KMS-11 (cell line): ENCODE data around the gene UNC5B.

ENCODE experiments used
- H2AFZ ChIP-seq: fragments of 200-600 bp; sonication (generic); 2 replicates; pipeline ENCODE4 v1.6.1; 2016; ENCODE audit warnings: antibody characterized with exemption, mixed run types, low read depth
- H3K27ac ChIP-seq: fragments of 200-600 bp; sonication (generic); 2 replicates; pipeline ENCODE4 v1.6.1; 2016; ENCODE audit warnings: mild to moderate bottlenecking, mixed run types
- H3K27me3 ChIP-seq: fragments of 200-600 bp; sonication (generic); 2 replicates; pipeline ENCODE4 v1.6.1; 2017; ENCODE audit warnings: mild to moderate bottlenecking, low read depth, mixed run types, moderate library complexity; ENCODE audit not compliant: insufficient read depth
- H3K36me3 ChIP-seq: fragments of 200-600 bp; sonication (generic); 2 replicates; pipeline ENCODE4 v1.6.1; 2017; ENCODE audit warnings: mild to moderate bottlenecking, mixed run types; ENCODE audit not compliant: insufficient read depth
- H3K4me1 ChIP-seq: fragments of 200-600 bp; sonication (generic); 2 replicates; pipeline ENCODE4 v1.6.1; 2016; ENCODE audit warnings: mild to moderate bottlenecking, low read depth, mixed run types; ENCODE audit not compliant: poor library complexity, severe bottlenecking
- H3K4me2 ChIP-seq: fragments of 200-600 bp; sonication (generic); 2 replicates; pipeline ENCODE4 v1.7.0; 2016; ENCODE audit warnings: mild to moderate bottlenecking, mixed run types
- H3K4me3 ChIP-seq: fragments of 200-600 bp; sonication (generic); IDR thresholded peaks from 2 replicates; pipeline ENCODE4 v1.6.1; 2017; ENCODE audit warnings: low read depth, low read length, mixed read lengths; ENCODE audit not compliant: insufficient read depth
- H3K79me2 ChIP-seq: fragments of 200-600 bp; sonication (generic); 2 replicates; pipeline ENCODE4 v1.6.1; 2016; ENCODE audit warnings: low read depth, mixed run types; ENCODE audit not compliant: insufficient read depth
- H3K9ac ChIP-seq: fragments of 200-600 bp; sonication (generic); 2 replicates; pipeline ENCODE4 v1.6.1; 2016; ENCODE audit warnings: mild to moderate bottlenecking, mixed run types
- H4K20me1 ChIP-seq: fragments of 200-600 bp; sonication (generic); 2 replicates; pipeline ENCODE4 v1.6.1; 2016; ENCODE audit warnings: mild to moderate bottlenecking, mixed run types; ENCODE audit not compliant: insufficient read depth
- CTCF ChIP-seq: fragments of 200-600 bp; sonication (generic); conservative IDR thresholded peaks from 2 replicates; pipeline ENCODE4 v1.6.1; 2017; ENCODE audit warnings: low read depth, mild to moderate bottlenecking, antibody characterized with exemption, low read length, moderate library complexity, mixed read lengths

The UNC5B gene

DNA sequence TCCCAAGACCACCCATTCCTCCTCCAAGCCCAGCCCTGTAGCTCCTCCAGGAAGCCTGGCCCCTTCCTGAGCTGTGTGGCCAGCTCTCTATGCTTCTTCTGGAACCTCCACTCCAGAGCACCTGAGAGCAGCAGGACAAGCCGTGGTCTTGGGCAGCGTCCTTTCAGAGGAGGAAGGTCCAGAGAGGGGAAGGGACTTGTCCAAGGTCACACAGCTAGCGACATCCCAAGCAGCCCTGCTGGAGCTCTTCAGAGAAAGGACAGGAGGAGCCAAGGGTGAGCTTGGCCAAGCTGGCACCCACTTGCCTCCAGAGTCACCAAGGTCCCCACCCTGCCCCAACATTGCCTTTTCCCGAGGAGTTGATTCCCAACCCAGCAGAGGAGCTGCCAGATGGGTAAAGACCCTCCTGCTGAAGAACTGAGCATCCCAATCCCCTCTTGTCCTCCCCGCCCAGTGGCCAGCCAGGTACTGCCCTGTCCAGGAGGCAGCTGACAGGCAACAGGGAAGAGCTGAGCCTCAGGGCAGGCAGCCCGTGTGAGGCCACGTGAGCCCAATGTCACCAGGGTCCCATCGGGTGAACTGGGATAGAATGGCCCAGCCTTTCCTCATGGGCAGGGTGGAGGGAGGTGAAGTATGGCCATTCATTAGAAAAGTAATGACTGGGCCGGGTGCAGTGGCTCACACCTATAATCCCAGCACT is 46.2 kb downstream of the UNC5B start:
- no peak overlapping the region for H3K27ac ChIP-seq
- TF ChIP-seq CTCF: no peak
- H3K79me2 ChIP-seq: no peaks in the 10 kb centered on the region
- H4K20me1 ChIP-seq: no peaks in the 10 kb centered on the region
- no peak overlapping the region for H2AFZ ChIP-seq
- H3K4me1 ChIP-seq: no peaks in the 10 kb centered on the region
- no peaks in the 10 kb centered on the region for H3K36me3 ChIP-seq
- no peak overlapping the region for H3K4me2 ChIP-seq
- H3K9ac ChIP-seq: no peak overlapping the region
- no peak overlapping the region for H3K4me3 ChIP-seq
- H3K27me3 ChIP-seq: peaks cover 9% of the 10 kb centered on the region; the same call in 1 of the 2 replicates

GRCh38 chr10:71259282-71259681 is 46.9 kb downstream of the UNC5B start:
- Histone ChIP-seq H3K79me2 (no peaks in the 10 kb centered on the region), H2AFZ (no peak overlapping the region), H3K9ac (no peak overlapping the region), H4K20me1 (no peaks in the 10 kb centered on the region), H3K4me2 (no peak overlapping the region), H3K4me1 (no peaks in the 10 kb centered on the region), H3K27me3 (peaks cover 12% of the 10 kb centered on the region; the same call in 1 of the 2 replicates), H3K36me3 (no peaks in the 10 kb centered on the region), H3K4me3 (no peak overlapping the region), H3K27ac (no peak overlapping the region)
- no peak for TF ChIP-seq CTCF

- no peaks in the 10 kb centered on the region for H3K4me1 ChIP-seq
Measured at GRCh38 chr10:71259815-71260501, 47.6 kb downstream of the UNC5B start.

GRCh38 chr10:71260622-71261325 is 48.4 kb downstream of the UNC5B start:
- TF ChIP-seq CTCF: no peak
- H2AFZ ChIP-seq: no peak overlapping the region
- H3K9ac ChIP-seq: no peak overlapping the region
- no peak overlapping the region for H3K4me2 ChIP-seq
- H3K27me3 ChIP-seq: peaks cover 5% of the 10 kb centered on the region; the same call in 1 of the 2 replicates
- no peak overlapping the region for H3K27ac ChIP-seq
- no peaks in the 10 kb centered on the region for H3K79me2 ChIP-seq
- H3K36me3 ChIP-seq: no peaks in the 10 kb centered on the region
- H4K20me1 ChIP-seq: no peaks in the 10 kb centered on the region
- H3K4me1 ChIP-seq: no peaks in the 10 kb centered on the region
- H3K4me3 ChIP-seq: no peak overlapping the region

More at GRCh38 chr10:71259815-71260501, 47.6 kb downstream of the UNC5B start:
- Histone ChIP-seq H4K20me1 (no peaks in the 10 kb centered on the region), H3K36me3 (no peaks in the 10 kb centered on the region), H3K9ac (no peak overlapping the region), H3K27ac (no peak overlapping the region), H3K4me2 (no peak overlapping the region), H3K79me2 (no peaks in the 10 kb centered on the region), H3K27me3 (peaks cover 11% of the 10 kb centered on the region; the same call in 1 of the 2 replicates), H2AFZ (no peak overlapping the region), H3K4me3 (no peak overlapping the region)
- no peak for TF ChIP-seq CTCF
